TTC549 (cell line): ENCODE results near the gene MAP7.
"Not testable (repeated sequence)": the region's sequence is repeated elsewhere in the genome, so short reads cannot be mapped to it uniquely, and the experiment has no call there.

Source experiments
- FAIRE-seq: peaks from 2 replicates; lab custom pipeline; 2012; peaks lifted over from hg19 to GRCh38; lab: Jason Lieb, UNC

The MAP7 gene

GRCh38 chr6:136550330-136551071 lies at the start of gene MAP7:
MAP7 (minus strand) TSS chr6:136550422; CDS start chr6:136550408, 14 bp downstream.
- FAIRE-seq = no peak

- no peak for FAIRE-seq
These were observed 49.2 kb upstream of the MAP7 start for GRCh38 chr6:136599329-136600011.

DNA sequence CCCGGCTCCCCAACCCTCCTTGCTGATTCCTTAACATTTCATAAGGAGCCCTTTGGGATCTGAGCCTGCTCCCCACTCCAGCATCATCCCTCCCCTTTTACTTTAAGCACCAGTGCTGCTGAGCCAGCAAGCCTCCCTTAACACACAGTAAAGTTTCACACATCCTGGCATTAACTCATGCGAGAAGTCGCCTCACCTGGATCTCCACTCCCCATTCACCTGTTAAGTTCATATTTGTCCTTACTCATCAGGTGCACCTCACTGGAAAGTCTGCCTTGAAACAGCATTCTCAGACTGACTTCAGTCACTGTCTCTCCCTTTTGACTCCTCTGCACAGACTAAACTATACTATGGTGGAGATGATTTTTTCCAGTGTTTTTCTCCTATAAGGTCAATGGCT lies 47.8 kb upstream of the MAP7 start:
- no peak for FAIRE-seq

DNA sequence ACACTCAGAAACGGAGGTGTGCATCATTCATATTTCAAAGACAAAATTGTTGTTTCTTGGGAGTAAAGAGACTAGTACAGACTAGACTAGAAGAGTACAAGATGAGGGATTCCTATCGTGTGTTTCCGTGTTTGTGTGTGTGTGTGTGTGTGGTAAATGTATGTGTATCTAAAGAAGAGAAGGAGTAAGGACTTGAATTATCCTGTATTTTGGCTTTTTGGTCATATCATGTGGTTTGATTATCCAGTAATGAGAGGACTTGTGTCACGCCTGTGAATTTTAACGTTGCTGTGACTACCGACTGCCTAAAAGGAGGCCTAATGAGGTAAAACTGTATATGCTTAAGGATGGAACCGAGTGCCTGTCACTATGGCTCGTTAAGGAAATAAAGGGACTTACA lies 44.4 kb upstream of the MAP7 start:
- FAIRE-seq = no peak

GRCh38 chr6:136593748-136594490 lies 43.7 kb upstream of the MAP7 start:
- no peak for FAIRE-seq

- FAIRE-seq = no peak
These were observed 42.9 kb upstream of the MAP7 start for GRCh38 chr6:136592930-136593673.

GRCh38 chr6:136591617-136592016 lies 41.4 kb upstream of the MAP7 start:
- FAIRE-seq = no peak

DNA sequence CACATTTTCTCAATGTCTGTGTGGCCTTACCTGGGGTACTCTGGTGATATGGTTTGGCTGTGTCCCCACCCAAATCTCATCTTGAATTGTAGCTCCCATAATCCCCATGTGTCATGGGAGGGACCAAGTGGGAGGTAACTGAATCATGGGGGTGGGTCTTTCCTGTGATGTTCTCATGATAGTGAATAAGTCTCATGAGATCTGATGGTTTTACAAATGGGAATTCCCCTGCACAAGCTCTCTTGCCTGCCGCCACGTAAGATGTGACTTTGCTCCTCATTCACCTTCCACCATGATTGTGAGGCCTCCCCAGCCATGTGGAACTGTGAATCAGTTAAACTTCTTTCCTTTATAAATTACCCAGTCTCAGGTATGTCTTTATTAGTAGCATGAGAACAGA lies 40.6 kb upstream of the MAP7 start:
- not testable (repeated sequence) for FAIRE-seq

DNA sequence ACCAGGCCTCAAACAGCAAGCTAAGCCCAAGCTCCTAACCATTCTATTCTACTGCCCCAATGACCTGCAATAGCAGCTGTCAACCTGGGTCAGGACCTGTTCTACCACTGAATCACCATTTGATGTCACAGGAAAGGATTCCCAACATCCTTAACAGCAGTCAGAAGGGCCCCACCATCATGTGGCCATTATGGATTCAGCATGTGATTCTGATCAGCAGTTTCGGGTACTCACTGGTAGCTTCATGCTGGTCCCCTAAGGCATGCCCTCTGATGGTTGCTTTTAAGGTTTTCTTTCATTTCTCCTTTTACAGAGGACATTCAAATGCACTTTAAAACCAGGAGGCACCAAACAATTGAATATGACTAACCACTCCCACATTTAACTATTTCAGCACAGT lies 37.3 kb upstream of the MAP7 start:
- no peak for FAIRE-seq

GRCh38 chr6:136586295-136586694 lies 36.1 kb upstream of the MAP7 start:
- no peak for FAIRE-seq

DNA sequence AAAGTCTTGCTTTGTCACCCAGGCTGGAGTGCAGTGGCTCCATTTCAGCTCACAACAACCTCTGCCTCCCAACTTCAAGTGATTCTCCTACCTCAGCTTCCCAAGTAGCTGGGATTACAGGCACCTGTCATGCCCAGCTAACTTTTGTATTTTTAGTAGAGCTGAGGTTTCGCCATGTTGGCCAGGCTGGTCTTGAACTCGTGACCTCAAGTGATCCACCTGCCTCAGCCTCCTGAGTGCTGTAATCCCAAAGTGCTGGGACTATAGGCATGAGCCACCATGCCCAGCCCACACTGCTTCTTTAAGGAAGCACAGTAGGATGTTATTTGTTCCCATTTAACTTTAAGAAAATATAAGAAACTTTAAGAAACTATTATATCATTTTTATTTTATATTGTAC lies 35.3 kb upstream of the MAP7 start:
- not testable (repeated sequence) for FAIRE-seq

DNA sequence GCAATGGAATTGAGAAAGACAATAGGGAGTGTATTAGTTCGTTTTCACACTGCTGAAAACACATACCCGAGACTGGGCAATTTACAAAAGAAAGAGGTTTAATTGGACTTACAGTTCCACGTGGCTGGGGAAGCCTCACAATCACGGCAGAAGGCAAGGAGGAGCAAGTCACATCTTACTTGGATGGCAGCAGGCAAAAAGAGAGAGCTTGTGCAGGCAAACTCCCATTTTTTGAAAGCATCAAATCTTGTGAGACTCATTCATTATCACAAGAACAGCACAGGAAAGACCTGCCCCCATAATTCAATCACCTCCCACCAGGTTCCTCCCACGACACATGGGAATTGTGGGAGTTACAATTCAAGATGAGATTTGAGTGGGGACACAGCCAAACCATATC lies 34.1 kb upstream of the MAP7 start:
- not testable (repeated sequence) for FAIRE-seq

- peak; percentile 83 for FAIRE-seq
These were observed 32.7 kb upstream of the MAP7 start for GRCh38 chr6:136582711-136583471.

DNA sequence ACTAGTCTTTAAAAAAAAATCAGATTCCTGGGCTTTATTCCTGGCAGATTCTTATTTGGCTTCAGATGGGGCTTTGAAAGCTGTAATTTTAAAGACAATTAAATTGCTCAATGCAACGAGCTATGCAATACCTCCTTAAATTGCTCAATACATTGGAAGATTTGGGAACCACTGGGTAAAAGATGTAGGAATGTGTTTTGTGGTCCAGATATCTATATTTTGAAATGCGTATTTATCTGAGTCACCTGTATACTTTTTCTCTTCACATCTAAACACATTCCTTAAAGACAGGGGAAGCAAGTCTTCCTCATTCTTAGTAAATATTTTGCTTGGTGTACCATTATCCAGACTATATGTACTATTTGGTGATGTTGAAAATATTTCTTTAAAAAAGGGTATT lies 29.6 kb upstream of the MAP7 start:
- FAIRE-seq = no peak

- no peak for FAIRE-seq
These were observed 26.6 kb upstream of the MAP7 start for GRCh38 chr6:136576821-136577220.

DNA sequence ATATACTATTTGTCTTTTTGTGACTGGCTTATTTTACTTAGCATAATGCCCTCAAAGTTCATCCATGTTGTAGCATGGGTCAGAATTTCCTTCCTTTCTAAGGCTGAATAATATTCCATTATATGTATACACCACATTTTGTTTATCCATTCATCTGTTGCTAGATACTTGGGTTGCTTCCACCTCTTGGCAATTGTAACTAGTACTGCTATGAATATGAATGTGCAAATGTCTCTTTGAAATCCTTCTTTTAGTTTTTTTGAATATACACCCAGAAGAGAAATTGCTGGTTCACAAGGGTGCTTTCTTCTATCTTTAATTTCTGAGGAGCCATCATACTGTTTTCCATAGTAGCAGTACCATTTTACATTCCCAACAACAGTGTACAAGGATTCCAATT lies 21.3 kb upstream of the MAP7 start:
- FAIRE-seq = no peak

DNA sequence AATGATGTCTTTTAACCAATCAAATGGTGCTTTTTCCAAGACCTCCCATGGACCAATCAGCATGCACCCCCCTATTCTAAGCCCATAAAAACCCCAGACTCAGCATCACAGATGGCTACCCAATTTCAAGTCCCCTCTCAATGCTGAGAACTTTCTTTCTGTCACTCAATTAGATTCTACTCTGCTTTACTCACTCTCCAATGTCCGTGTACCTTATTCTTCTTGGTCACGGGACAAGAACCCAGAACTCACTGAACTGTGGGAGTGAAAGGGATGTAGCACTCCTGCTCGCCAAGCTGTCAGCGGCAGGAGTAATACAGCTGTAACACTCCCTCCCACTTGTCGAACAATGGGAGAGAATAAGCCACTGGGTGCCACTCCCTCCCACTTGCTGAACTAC lies 20.8 kb upstream of the MAP7 start:
- no peak for FAIRE-seq

- no peak for FAIRE-seq
These were observed 17.9 kb upstream of the MAP7 start for GRCh38 chr6:136568129-136568528.

- no peak for FAIRE-seq
These were observed 17.5 kb upstream of the MAP7 start for GRCh38 chr6:136567688-136568087.

DNA sequence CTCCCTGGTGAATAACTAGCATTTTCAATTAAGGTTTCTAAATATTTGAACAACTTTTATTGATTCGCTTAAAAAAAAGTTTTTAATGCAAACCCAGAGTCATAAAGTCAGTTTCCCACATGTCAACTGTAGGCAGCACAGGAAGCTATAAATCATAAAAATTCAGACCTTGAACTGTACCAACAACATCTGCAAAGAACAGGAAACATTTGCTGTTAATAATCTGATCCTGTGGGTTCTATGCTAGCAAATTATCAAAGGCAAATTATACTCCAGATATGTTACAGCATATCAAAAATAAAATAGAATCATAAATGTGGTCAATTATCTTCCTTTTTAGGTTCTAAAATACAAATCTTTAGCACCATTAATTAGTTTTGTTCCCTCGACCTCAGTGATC lies 16.6 kb upstream of the MAP7 start:
- no peak for FAIRE-seq

GRCh38 chr6:136566007-136566487 lies 15.8 kb upstream of the MAP7 start:
- FAIRE-seq = no peak

DNA sequence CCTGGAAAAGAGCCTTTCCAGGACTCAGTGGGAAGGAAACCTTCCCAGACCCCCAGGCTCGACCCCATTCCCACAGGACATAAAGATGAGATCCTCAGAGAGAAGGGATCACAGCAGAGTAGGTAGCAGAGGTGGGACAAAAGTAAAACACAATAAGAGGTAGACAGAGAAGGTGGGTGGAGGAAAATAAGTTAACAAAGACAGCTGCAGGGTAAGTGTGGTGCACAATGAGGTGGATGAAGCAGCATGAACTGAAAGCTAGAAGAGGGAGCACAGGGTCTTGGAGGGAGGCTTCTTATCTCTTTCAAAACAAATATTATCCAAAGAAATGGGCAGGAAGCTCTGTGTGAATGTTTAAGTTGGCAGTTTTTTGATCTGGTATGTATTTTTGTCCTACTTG lies 14.0 kb upstream of the MAP7 start:
- FAIRE-seq = no peak
